GM18873 (cell line): ENCODE results near the gene RHOT2.

Experiments used
- ATAC-seq: cut with Tn5 transposase; IDR thresholded peaks from one replicate; pipeline ENCODE4 v1.9.1; 2021; ENCODE audit warnings: mild to moderate bottlenecking, moderate library complexity, moderate number of reproducible peaks; ENCODE audit not compliant: unreplicated experiment, low FRiP score

Gene RHOT2

DNA sequence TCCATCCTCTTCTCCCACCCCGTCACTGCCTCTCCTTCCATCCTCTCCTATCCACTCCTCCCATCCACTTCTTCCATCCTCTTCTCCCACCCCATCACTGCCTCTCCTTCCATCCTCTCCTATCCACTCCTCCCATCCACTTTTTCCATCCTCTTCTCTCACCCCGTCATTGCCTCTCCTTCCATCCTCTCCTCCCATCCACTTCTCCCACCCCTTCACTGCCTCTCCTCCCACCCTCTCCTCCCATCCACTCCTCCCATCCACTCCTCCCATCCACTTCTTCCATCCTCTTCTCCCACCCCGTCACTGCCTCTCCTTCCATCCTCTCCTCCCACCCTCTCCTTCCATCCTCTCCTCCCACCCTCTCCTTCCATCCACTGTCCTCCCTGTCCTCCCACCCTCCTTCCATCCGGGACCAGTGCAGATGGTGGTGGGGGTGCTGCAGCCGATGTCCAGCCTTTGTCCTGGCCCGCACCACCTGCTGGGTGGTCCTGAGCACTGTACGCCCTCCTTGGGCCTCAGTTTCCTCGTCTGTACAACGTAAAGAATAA is 36.0 kb upstream of the RHOT2 start:
- ATAC-seq = no peak

DNA sequence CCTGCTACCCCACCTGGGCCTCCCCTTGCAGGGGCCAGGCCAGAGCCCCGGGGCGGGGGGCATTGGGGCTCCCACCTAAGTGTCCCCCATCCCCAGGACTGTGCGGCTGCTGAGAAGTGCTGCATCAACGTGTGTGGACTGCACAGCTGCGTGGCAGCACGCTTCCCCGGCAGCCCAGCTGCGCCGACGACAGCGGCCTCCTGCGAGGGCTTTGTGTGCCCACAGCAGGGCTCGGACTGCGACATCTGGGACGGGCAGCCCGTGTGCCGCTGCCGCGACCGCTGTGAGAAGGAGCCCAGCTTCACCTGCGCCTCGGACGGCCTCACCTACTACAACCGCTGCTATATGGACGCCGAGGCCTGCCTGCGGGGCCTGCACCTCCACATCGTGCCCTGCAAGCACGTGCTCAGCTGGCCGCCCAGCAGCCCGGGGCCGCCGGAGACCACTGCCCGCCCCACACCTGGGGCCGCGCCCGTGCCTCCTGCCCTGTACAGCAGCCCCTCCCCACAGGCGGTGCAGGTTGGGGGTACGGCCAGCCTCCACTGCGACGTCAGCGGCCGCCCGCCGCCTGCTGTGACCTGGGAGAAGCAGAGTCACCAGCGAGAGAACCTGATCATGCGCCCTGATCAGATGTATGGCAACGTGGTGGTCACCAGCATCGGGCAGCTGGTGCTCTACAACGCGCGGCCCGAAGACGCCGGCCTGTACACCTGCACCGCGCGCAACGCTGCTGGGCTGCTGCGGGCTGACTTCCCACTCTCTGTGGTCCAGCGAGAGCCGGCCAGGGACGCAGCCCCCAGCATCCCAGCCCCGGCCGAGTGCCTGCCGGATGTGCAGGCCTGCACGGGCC is 35.2 kb upstream of the RHOT2 start:
- no peak for ATAC-seq

DNA sequence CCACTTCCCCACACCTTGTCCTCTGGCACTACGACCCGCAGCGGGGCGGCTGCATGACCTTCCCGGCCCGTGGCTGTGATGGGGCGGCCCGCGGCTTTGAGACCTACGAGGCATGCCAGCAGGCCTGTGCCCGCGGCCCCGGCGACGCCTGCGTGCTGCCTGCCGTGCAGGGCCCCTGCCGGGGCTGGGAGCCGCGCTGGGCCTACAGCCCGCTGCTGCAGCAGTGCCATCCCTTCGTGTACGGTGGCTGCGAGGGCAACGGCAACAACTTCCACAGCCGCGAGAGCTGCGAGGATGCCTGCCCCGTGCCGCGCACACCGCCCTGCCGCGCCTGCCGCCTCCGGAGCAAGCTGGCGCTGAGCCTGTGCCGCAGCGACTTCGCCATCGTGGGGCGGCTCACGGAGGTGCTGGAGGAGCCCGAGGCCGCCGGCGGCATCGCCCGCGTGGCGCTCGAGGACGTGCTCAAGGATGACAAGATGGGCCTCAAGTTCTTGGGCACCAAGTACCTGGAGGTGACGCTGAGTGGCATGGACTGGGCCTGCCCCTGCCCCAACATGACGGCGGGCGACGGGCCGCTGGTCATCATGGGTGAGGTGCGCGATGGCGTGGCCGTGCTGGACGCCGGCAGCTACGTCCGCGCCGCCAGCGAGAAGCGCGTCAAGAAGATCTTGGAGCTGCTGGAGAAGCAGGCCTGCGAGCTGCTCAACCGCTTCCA is 34.4 kb upstream of the RHOT2 start:
- ATAC-seq = no peak

DNA sequence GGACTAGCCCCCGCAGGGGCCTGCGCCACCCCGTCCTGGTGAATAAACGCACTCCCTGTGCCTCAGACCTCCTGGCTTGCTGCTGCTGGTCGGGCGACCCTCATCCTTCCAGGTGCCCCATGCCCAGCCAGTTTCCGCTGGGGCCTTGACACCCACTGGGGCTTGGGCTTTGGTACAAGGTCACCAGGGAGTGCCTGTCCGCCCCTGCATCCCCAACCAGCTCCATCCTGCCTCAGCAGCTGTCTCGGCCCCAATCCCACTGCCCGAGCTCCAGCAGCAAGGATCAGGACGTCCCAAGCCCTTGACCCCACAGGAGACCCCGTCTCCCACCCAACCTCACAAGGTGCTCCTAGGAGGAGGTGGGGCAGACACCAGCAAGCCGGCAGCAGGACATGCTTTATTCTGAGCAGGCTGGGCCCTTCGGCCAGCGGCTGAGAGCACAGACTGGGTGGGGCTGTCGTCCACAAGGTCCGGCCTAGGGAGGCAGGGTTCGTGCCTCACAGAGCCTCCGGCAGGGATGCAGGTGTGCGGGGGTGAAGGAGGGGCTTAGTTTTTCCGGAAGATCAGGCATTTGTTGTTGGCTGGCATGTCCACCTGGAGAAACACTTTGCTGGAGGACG is 33.8 kb upstream of the RHOT2 start:
- no peak for ATAC-seq

DNA sequence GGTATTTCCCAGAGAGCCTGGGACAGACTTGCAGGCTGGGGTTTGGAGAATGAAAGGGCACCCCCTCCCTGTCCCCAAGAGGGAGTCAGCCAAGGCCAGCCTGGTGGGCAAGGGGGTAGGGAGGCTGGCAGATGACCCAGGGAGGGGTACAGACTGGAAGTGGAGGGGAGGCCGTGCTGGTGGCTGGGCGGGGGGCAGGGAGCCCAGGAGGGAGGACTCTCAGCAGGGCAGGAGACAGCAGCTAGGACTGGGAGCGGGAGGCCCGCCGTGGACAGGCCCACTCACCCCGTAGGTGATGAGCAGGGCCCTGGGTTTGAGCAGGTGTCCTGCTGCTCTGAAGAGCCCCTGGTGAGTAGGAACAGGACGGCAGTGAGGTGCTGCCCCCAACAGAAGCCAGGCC is 32.9 kb upstream of the RHOT2 start:
- ATAC-seq = no peak

DNA sequence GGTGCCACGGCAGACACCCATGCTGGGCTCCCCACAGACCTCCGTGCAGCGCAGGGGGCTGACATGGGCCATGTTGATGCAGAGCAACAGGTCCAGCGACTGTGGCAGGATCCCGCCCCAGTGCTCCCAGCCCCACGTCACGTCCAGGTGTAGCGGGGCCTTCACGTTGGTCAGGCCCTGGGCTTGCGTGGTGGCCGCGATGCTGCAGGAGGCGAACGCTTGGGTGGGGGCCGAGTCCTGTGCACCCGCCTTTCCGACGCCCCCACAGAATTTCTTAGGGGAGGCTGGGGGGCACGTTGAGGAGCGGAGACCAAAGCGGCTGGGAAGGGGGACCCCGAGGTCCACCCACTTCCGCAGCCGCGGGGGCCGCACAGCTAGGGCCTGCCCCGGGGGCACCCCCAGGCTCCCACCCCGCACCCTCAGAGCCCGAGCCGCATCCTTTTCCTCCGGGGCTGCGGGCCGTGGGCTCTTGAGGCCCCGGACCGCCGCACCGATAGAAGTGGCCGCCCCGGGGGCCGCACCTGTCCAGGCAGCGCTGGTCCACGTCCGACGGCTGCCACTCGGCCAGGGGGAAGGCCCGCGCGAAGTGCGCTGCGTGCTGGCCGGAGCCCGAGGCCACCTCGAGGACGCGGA is 32.2 kb upstream of the RHOT2 start:
- no peak for ATAC-seq

DNA sequence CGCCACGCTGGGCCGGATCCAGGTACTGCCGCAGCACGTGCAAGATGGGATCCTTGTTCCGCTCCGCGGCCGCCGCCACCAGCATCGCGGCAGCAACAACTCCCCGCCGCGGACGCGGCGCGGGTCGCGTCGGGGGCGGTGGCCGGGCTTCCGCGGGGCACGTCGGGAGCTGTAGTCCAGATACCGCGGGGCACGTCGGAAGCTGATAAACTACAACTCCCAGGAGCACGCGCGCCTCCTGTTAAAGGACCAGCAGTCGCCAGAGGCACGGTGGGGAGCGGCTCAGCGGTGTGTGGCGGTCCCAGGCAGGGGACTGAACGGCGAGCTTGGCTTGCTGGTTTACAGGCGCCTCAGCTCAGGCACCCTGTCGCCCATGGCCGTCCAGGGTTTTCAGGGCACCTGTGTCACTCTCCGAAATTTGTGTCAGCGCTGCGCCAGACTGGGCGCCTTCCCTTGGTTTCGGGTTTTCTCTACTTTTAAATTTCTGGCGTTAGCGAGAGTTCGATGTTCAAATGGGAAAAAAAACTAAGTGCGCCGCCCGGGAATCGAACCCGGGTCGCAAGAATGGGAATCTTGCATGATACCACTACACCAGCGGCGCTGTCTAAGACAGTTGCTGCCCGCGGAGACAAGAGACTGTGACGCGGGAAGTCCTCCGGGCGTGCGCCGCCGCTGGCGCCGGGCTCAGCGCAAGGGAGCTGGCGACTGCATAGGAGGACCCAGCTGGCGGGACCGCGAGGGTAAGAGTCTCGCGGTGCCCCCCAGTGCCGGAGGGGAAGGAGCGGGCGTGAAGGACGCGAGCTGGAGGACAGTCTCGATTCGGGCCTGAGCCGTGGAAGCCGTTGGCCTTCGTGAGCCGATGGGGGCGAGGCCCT is 31.5 kb upstream of the RHOT2 start, which contains the start of gene METTL26:
Gene METTL26, minus strand, starts transcription at position 100 of the 875 bp plus-strand sequence. Its CDS starts 15 bp downstream, at position 85.
- peak; percentile 58 for ATAC-seq

DNA sequence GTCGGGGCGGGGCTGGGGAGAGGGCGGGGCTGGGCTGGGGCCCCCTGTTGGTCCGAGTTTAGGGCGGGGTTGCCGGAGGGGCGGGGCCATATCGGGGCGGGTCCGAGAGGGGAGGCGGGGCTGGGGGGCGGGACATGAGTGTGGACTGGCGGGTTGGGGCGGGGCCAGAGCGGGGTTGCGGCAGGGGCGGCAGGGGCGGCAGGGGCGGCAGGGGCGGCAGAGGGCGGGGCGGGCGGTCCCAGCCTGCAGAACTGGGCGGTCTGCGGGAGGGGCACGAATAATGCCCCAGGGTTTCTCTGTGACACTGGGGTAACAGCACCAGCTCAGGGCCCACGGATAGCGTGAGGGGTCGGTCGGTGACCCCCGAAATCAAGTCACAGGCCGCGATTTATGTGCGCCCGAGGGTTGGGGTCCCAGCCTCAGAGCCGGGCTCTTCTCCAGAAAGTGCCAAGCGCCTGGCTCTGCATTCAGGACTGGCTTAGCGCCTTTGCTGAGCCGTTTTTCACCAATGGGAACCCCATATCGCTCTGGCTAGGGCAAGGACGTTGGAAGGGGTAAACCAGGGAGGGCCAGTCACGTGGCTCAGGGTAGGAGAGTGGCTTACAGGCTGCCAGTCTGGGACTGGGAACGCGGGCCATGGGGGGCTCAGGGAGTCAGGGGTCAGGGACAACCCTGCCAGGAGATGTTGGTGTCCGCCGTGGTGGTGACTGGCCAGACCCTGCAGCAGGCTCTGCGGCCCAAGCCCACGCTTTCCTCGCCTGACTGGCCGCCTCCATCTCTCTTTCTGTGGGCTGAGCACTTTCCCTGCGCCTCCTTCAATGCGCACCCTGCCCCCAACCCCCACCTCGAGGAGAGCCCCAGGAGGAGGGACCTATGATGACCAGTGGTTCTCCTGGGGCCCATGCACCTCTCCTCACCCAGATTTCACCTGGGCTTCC is 30.6 kb upstream of the RHOT2 start:
- no peak for ATAC-seq

DNA sequence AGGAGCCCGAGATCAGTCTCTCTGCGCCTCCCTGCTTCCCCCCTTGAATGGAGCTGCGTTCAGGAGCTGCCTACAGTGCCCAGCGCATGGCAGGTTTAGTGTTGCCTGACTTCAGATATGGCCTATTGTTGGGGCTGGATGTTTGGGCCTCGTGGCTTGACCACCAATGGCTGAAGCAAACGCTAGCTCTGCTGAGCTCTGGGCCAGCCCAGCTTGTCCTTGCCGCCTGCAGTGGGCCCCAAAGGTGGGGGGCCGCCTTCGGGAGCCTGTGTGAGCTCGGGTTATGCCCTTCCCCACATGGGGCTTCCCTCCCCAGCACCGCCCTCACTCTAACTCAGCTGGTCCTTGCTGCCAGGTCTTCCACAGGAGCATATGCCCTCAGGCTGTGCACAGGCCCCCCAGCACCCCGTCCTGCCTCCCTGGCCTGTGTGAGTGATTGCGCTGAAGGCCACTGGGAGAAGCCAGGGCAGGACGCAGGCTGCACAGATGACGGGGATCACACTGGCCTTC is 29.8 kb upstream of the RHOT2 start:
- no peak for ATAC-seq

DNA sequence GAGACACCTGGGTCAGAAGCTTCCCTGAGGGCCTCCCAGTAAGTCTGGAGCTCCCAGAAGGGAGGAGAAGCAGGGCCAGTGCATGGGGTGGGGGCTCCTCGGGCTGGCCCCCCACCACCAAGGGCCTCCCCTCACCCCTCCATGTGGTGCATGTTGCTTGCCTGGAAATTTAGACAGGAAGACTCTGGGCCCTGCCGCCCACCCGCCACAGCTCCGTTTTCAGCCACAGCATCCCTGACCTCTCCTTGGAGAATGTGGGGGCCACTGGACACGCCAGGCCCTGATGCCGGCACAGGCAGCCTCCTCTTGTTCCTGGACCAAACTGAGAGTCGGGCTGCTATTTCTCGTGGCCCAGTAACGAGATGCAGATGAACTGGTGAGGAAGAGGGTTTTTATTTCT is 29.1 kb upstream of the RHOT2 start:
- ATAC-seq = no peak

DNA sequence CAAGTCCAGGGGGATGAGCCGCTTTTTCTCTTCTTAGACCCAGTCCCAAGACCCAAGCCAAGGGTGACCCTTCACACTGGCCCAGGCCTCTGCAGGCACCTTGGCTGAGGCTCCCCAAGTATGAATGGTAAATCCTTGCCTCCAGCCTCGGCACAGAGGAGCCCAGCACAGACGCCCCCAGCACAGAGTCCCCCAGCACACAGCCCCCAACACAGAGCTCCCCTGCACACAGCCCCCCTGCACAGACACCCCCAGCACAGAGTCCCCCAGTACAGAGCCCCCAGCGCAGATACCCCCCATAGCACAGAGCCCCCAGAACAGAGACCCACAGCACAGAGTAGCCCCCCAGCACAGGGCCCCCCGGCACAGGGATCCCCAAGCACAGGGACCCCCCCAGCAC is 27.3 kb upstream of the RHOT2 start:
- no peak for ATAC-seq

DNA sequence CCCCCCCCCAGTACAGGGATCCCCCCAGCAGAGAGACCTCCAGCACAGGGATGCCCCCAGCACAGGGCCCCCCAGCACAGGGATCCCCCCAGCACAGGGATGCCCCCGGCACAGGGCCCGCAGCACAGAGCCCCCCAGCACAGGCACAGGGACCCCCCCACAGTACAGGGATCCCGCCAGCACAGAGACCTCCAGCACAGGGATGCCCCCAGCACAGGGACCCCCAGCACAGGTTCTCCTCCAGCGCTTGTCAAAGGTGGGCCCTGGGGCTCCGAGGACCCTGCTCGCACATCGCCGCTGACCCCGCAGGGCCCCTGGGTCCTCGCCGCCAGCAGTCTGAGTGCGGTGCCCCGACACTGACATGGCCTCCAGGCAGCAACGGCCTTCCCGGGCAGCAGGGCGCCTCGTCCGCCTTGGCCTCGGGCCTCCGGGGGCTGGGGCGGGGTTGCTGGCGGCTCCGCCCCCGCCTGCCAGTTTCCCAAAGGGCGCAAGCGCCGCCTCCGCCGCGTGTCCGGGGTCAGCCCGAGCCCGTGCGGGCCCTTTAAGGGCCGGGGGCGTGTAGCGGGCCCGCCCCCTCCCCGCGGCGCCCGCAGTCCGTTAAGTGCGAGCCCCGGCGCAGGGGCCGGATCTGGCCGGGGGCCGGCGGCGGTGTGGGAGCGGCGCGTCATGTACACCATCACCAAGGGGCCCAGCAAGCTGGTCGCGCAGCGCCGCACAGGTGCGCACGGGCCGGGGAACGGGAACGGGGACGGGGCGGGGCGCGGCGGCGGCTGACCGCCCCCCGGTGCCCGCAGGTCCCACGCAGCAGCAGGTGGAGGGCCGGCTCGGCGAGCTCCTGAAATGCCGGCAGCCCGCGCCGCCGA is 26.4 kb upstream of the RHOT2 start, which contains the start of gene MCRIP2:
Gene MCRIP2, plus strand, starts transcription at position 503 of the 863 bp plus-strand sequence. Its CDS starts 164 bp downstream, at position 667.
- no peak for ATAC-seq

DNA sequence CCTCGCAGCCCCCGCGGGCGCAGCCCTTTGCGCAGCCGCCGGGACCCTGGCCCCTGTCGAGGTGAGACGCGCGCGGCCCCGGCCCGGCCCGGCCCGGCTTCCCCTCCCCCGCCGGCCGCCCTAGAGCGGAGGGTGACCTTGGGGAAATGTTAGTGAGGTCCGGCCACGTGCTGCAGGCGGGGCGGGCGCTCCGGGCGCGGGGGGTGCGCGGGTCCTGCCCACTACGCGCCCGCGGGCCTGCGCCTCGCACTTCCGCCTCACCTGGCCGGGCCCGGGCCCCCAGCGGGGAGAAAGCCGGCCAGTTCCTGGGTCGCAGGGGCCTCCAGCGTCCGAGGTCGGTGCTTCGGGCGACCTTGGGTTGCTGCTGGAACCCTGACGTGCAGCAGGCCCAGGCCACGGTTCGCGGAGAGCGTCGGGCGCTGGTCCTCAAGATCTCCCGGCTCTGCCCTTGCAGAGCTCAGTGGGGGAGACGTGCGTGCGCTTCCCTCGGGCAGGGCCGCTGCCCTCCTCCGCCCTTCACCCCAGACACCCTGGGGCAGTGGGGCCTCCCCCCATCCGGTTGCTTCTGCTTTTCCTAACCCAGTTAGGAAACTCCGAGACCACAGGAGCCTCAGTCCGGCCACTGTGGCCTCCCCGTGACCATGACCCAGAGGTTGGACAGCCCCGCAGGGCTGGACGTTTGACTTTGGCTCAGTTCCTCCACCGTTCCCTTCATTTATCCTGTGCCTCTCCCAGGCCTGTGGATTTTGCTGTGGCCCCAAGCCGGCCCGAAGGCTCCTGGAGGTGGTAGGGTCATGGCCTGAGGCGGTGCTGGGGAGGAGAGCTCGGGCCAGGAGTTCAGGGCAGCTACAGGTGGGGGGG is 25.5 kb upstream of the RHOT2 start:
- no peak for ATAC-seq

DNA sequence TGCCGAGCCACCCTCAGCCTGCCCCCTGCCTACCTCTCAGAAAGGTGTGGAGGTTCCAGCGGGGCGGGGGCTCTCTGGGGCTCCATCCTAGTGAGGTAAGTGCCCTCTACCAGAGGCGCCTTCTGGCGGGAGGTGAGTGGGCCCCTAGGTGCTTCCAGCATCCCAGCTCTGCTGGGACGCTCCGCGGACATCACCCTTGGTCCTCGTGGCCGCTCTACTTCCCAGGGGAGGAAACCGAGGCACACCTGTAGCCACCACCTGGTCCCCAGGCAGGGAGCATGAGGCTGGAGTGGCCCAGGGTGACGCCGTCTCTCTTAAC is 24.9 kb upstream of the RHOT2 start:
- ATAC-seq = no peak

DNA sequence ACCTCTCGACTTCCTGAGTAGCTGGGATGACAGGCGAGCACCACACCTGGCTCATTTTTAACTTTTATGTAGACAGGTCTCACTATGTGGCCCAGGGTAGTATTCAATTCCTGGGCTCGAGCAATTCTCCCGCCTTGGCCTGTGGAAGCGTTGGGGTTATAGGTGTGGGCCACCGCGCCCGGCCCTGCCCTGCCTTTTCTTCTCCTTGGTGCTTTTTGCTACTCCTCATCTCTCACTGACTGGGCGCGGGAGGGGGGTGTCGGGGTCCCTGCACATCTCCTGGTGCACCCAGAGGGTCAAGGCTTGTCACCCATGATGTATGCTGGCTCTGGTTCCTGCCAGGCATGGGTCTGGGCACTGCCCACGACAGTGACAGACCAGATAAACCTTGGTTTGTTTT is 23.4 kb upstream of the RHOT2 start:
- no peak for ATAC-seq

DNA sequence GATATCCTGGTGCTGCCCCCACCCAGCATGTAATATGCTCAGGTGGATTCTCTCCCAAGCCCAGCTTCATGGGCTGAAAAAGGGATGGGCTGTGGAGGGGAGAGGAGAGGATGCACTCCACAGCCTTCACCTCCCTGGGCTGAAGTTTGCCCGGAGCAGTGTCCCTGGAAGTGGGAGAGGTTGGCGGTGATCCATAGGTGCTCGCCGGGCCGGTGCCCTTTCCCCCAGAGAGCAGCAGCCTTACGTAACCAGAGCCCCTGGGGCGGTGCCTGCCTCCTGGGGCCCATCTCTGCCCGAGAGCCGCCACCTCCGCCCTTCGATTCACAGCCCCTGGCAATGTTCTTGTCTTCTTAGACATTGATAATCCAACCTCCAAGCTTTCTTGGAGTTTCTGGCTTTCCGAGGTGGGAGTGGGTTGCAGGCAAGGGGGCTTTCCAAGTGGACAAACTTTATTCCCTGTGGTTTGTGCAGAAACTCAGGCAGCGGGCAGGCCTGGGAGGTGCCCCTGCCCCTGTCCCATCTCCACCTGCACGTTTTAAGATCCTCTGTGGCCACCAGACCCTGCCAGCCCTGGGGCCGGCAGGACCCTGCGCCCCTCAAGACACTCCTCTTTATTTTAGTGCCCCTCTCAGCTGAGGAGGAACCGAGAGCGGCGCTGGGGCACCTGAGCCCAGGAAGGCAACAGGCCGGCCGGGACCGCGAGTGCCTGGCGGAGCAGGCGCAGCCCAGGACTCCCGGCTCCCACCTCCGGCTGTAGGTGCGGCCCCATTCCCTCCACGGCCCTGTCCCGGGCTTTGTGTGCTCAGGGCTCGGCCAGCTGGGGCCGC is 21.9 kb upstream of the RHOT2 start:
- ATAC-seq = no peak
